Neuronal stem cell (in vitro differentiated cells): ENCODE measurements around the gene NPHP1.

ENCODE experiments used
- DNase-seq: peaks from one replicate; pipeline ENCODE4 v3.0.0-alpha.2; 2013; ENCODE audit warnings: low spot score
- H2AFZ ChIP-seq: one replicate; pipeline ENCODE4 v1.6.1; 2013; ENCODE audit warnings: mild to moderate bottlenecking, low read length, inconsistent platforms
- H2AK5ac ChIP-seq: 2 replicates; pipeline ENCODE4 v1.6.1; 2013; ENCODE audit warnings: low read depth, mild to moderate bottlenecking, inconsistent platforms, low read length, moderate library complexity, mixed read lengths
- H2BK120ac ChIP-seq: 2 replicates; pipeline ENCODE4 v1.6.1; 2013; ENCODE audit warnings: low read depth, mild to moderate bottlenecking, inconsistent platforms, low read length, moderate library complexity, mixed read lengths
- H2BK12ac ChIP-seq: one replicate; pipeline ENCODE4 v1.6.1; 2013; ENCODE audit warnings: low read length, inconsistent platforms
- H2BK15ac ChIP-seq: 2 replicates; pipeline ENCODE4 v1.6.1; 2013; ENCODE audit warnings: mild to moderate bottlenecking, low read length, inconsistent platforms, mixed read lengths
- H2BK5ac ChIP-seq: one replicate; pipeline ENCODE4 v1.6.1; 2013; ENCODE audit warnings: inconsistent platforms, mild to moderate bottlenecking, low read length, moderate library complexity
- H3K14ac ChIP-seq: one replicate; pipeline ENCODE4 v1.6.1; 2013; ENCODE audit warnings: low read length, inconsistent platforms
- H3K18ac ChIP-seq: 2 replicates; pipeline ENCODE4 v1.6.1; 2013; ENCODE audit warnings: low read length, inconsistent platforms
- H3K23ac ChIP-seq: 2 replicates; pipeline ENCODE4 v1.6.1; 2013; ENCODE audit warnings: low read depth, mild to moderate bottlenecking, mixed read lengths, low read length, inconsistent platforms; ENCODE audit not compliant: poor library complexity
- H3K27ac ChIP-seq: replicated peaks from 3 replicates; pipeline ENCODE4 v1.5.1; 2013; ENCODE audit warnings: low read length, inconsistent platforms
- H3K27me3 ChIP-seq, 3 experiments: 2 replicates each; pipeline ENCODE4 v1.6.1; 2013; ENCODE audit warnings: low read length in 3 of 3, mild to moderate bottlenecking in 2 of 3, inconsistent platforms in 1 of 3, low read depth in 1 of 3, mixed read lengths in 1 of 3, moderate library complexity in 1 of 3; ENCODE audit not compliant: control insufficient read depth in 3 of 3, insufficient read depth in 3 of 3
- H3K36me3 ChIP-seq, 2 donors: replicated peaks in 1 of 2; 2 replicates each; pipeline ENCODE4 v1.6.1; 2013; ENCODE audit warnings: low read length in 2 of 2; ENCODE audit not compliant: control insufficient read depth in 2 of 2, insufficient read depth in 2 of 2
- H3K4ac ChIP-seq: 2 replicates; pipeline ENCODE4 v1.6.1; 2013; ENCODE audit warnings: inconsistent platforms, mild to moderate bottlenecking, low read length, moderate library complexity
- H3K4me1 ChIP-seq, 2 donors: 1 replicate in 1 of 2; 2 replicates in 1 of 2; pipeline ENCODE4 v1.6.1; 2013; ENCODE audit warnings: low read length in 2 of 2, low read depth in 1 of 2; ENCODE audit not compliant: control insufficient read depth in 2 of 2, insufficient read depth in 1 of 2
- H3K4me2 ChIP-seq: one replicate; pipeline ENCODE4 v1.6.1; 2013; ENCODE audit warnings: mild to moderate bottlenecking, low read length, inconsistent platforms; ENCODE audit not compliant: insufficient read depth, poor library complexity, severe bottlenecking
- H3K4me3 ChIP-seq, 2 donors: 2 replicates each; pipeline ENCODE4 v1.5.1; 2013; ENCODE audit warnings: low read length in 2 of 2, mild to moderate bottlenecking in 2 of 2, inconsistent platforms in 1 of 2, moderate library complexity in 1 of 2
- H3K79me1 ChIP-seq: one replicate; pipeline ENCODE4 v1.6.1; 2013; ENCODE audit warnings: low read depth, mild to moderate bottlenecking, inconsistent platforms, low read length, moderate library complexity
- H3K9ac ChIP-seq: one replicate; pipeline ENCODE4 v1.6.1; 2013; ENCODE audit warnings: mild to moderate bottlenecking, low read depth, low read length, inconsistent platforms; ENCODE audit not compliant: poor library complexity
- H3K9me3 ChIP-seq, 2 donors: replicated peaks in 1 of 2; 2 replicates each; pipeline versions ENCODE3 to v1.6.1; 2013; ENCODE audit warnings: low read length in 2 of 2, mild to moderate bottlenecking in 2 of 2, inconsistent platforms in 1 of 2, low read depth in 1 of 2, mixed read lengths in 1 of 2, moderate library complexity in 1 of 2; ENCODE audit not compliant: control insufficient read depth in 2 of 2, insufficient read depth in 1 of 2
- H4K8ac ChIP-seq: one replicate; pipeline ENCODE4 v1.6.1; 2013; ENCODE audit warnings: low read depth, mild to moderate bottlenecking, inconsistent platforms, low read length, moderate library complexity
- H4K91ac ChIP-seq: one replicate; pipeline ENCODE4 v1.6.1; 2013; ENCODE audit warnings: low read length, low read depth, mild to moderate bottlenecking, inconsistent platforms; ENCODE audit not compliant: poor library complexity
- WGBS, 2 donors: extraction: QIAGEN DNeasy Blood & Tissue Kit; methylation state at CpG; one replicate each; pipeline ENCODE4 v1.1.7; 2013; ENCODE audit warnings: missing lambda C conversion rate in 2 of 2, mixed read lengths in 1 of 2; ENCODE audit not compliant: insufficient read length in 2 of 2, insufficient replicate concordance in 1 of 2; ENCODE audit errors: extremely low coverage in 2 of 2; 5-methylcytosine and 5-hydroxymethylcytosine counted together

The NPHP1 gene

GRCh38 chr2:110146945-110147332 lies 57.9 kb downstream of the NPHP1 start:
- no CpG with 5 or more reads among the region's 2 CpGs for WGBS, 2 donors
- Histone ChIP-seq H3K18ac (no peak overlapping the region), H3K27ac (no peak overlapping the region), H3K4me3 (no peak overlapping the region), H2BK15ac (no peak overlapping the region), H4K8ac (no peak overlapping the region), H3K36me3 (no peaks in the 10 kb centered on the region), H2BK120ac (no peak overlapping the region), H3K27me3 (no peaks in the 10 kb centered on the region), H3K4ac (no peak overlapping the region), H3K4me1 (no peaks in the 10 kb centered on the region), H4K91ac (no peak overlapping the region), H2AK5ac (no peak overlapping the region), H3K9ac (no peak overlapping the region), H3K14ac (no peak overlapping the region), H2BK5ac (no peak overlapping the region), H2AFZ (no peak overlapping the region), H3K79me1 (no peaks in the 10 kb centered on the region), H3K4me2 (no peak overlapping the region), H2BK12ac (no peak overlapping the region), H3K9me3 (no peaks in the 10 kb centered on the region), H3K23ac (no peak overlapping the region)
- DNase-seq = no peak

- no peak overlapping the region for H4K8ac ChIP-seq
- no peaks in the 10 kb centered on the region for H3K36me3 ChIP-seq
- no peak overlapping the region for H3K4me2 ChIP-seq
- no peak overlapping the region for H2BK12ac ChIP-seq
- no peak overlapping the region for H3K23ac ChIP-seq
- H3K4me3 ChIP-seq = no peak overlapping the region
- H2BK15ac ChIP-seq = no peak overlapping the region
- DNase-seq = no peak
- H3K27me3 ChIP-seq = no peaks in the 10 kb centered on the region
- H3K14ac ChIP-seq = no peak overlapping the region
- H2AFZ ChIP-seq = no peak overlapping the region
- H4K91ac ChIP-seq = no peak overlapping the region
- no peak overlapping the region for H3K4ac ChIP-seq
- no peak overlapping the region for H3K27ac ChIP-seq
- H2BK120ac ChIP-seq = no peak overlapping the region
- no peak overlapping the region for H2BK5ac ChIP-seq
- H3K9me3 ChIP-seq = no peaks in the 10 kb centered on the region
- H2AK5ac ChIP-seq = no peak overlapping the region
- H3K18ac ChIP-seq = no peak overlapping the region
- no peaks in the 10 kb centered on the region for H3K4me1 ChIP-seq
- no CpG with 5 or more reads among the region's 2 CpGs for WGBS, 2 donors
- H3K9ac ChIP-seq = no peak overlapping the region
- no peaks in the 10 kb centered on the region for H3K79me1 ChIP-seq
Measured at GRCh38 chr2:110146183-110146944, 58.4 kb downstream of the NPHP1 start.

- Histone ChIP-seq H3K27ac (no peak overlapping the region), H2AFZ (no peak overlapping the region), H3K4me3 (no peak overlapping the region), H2BK5ac (no peak overlapping the region), H3K79me1 (no peaks in the 10 kb centered on the region), H3K4ac (no peak overlapping the region), H2BK12ac (no peak overlapping the region), H4K8ac (no peak overlapping the region), H3K14ac (no peak overlapping the region), H3K27me3 (no peaks in the 10 kb centered on the region), H3K4me2 (no peak overlapping the region), H3K9me3 (no peaks in the 10 kb centered on the region), H3K18ac (no peak overlapping the region), H4K91ac (no peak overlapping the region), H2BK15ac (no peak overlapping the region), H3K23ac (no peak overlapping the region), H2AK5ac (no peak overlapping the region), H3K4me1 (no peaks in the 10 kb centered on the region), H2BK120ac (no peak overlapping the region), H3K9ac (no peak overlapping the region), H3K36me3 (no peaks in the 10 kb centered on the region)
- no peak for DNase-seq
Measured at GRCh38 chr2:110143982-110144381, 60.8 kb downstream of the NPHP1 start.

- Histone ChIP-seq H3K23ac (no peak overlapping the region), H3K9me3 (no peaks in the 10 kb centered on the region), H3K4me3 (no peak overlapping the region), H2BK5ac (no peak overlapping the region), H3K14ac (no peak overlapping the region), H3K36me3 (no peaks in the 10 kb centered on the region), H3K27ac (no peak overlapping the region), H3K79me1 (no peaks in the 10 kb centered on the region), H3K4me2 (no peak overlapping the region), H4K91ac (no peak overlapping the region), H3K18ac (no peak overlapping the region), H4K8ac (no peak overlapping the region), H3K9ac (no peak overlapping the region), H2AFZ (no peak overlapping the region), H3K4me1 (no peaks in the 10 kb centered on the region), H2BK15ac (no peak overlapping the region), H2BK120ac (no peak overlapping the region), H3K27me3 (no peaks in the 10 kb centered on the region), H2BK12ac (no peak overlapping the region), H3K4ac (no peak overlapping the region), H2AK5ac (no peak overlapping the region)
- no CpG with 5 or more reads among the region's 1 CpG for WGBS, 2 donors
- no peak for DNase-seq
Measured at GRCh38 chr2:110140401-110140800, 64.4 kb downstream of the NPHP1 start.
